T-helper 1 cell treated with Interleukin-12 subunit alpha and Interleukin-12 subunit beta and Interleukin-4 antibody, amounts not matched to agents 30 μg/mL and 1 μg/mL, for 36 hours (primary cell): Measurements from ENCODE around the gene SEMA5B.

Experiments
- H3K27ac Mint-ChIP-seq: one replicate; pipeline ENCODE4 v1.8.0; 2021; ENCODE audit warnings: mild to moderate bottlenecking, mixed read lengths
- H3K27me3 Mint-ChIP-seq: one replicate; pipeline ENCODE4 v1.8.0; 2021; ENCODE audit warnings: low read depth, mixed read lengths
- H3K36me3 Mint-ChIP-seq: one replicate; pipeline ENCODE4 v1.8.0; 2021; ENCODE audit warnings: low read depth, mixed read lengths
- H3K4me1 Mint-ChIP-seq: one replicate; pipeline ENCODE4 v1.8.0; 2021; ENCODE audit warnings: low read depth, mixed read lengths
- H3K4me3 Mint-ChIP-seq: one replicate; pipeline ENCODE4 v1.8.0; 2021; ENCODE audit warnings: mild to moderate bottlenecking, moderate library complexity, mixed read lengths
- H3K9me3 Mint-ChIP-seq: one replicate; pipeline ENCODE4 v1.8.0; 2021; ENCODE audit warnings: mixed read lengths

SEMA5B gene

DNA sequence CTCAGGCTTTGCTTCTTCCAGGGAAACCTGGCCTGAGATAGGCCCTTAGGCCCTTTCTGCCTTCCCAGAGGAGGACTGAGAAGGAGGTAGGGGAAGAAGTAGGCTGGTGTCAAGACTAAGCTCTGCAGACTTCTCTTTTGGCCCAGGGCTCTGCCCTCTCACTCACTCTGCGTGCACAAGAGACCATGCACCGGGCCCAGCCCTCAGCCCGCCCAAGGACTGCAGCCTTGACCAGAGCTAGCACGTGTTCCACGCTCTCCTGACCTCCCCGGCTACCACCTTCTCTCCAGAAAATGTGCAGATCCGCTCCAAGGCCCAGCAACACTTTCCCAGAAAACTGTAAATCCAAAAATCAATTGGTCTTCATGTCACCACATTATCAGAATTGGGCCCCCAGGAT, 59.8 kb downstream of the SEMA5B start:
- no peaks in the 10 kb centered on the region for H3K36me3 Mint-ChIP-seq
- no peak overlapping the region for H3K27ac Mint-ChIP-seq
- H3K27me3 Mint-ChIP-seq = peaks cover 10% of the 10 kb centered on the region
- no peak overlapping the region for H3K4me3 Mint-ChIP-seq
- no peaks in the 10 kb centered on the region for H3K4me1 Mint-ChIP-seq
- no peaks in the 10 kb centered on the region for H3K9me3 Mint-ChIP-seq

DNA sequence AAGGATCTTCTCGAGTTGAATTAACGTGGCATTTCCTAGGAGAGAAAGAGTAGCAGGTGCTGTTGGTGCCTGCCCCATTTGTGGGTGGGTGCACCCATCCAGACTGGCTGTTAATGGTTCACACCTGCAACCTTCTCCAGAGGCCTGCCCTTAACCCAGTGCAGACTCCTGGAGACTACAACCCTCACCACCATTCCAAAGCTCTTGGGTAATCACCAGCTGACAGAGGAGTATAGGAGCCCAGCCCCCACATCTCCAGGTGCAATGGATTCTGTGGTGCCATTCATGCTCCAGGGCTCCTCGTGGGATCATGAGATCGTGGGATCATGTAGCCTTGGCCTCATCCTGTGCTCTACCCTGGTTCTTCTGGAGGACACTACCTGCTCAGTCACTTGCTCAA, 60.2 kb downstream of the SEMA5B start:
- Mint-ChIP-seq H3K9me3 (no peaks in the 10 kb centered on the region), H3K4me1 (no peaks in the 10 kb centered on the region), H3K27ac (no peak overlapping the region), H3K27me3 (peaks cover 13% of the 10 kb centered on the region), H3K36me3 (no peaks in the 10 kb centered on the region), H3K4me3 (no peak overlapping the region)

DNA sequence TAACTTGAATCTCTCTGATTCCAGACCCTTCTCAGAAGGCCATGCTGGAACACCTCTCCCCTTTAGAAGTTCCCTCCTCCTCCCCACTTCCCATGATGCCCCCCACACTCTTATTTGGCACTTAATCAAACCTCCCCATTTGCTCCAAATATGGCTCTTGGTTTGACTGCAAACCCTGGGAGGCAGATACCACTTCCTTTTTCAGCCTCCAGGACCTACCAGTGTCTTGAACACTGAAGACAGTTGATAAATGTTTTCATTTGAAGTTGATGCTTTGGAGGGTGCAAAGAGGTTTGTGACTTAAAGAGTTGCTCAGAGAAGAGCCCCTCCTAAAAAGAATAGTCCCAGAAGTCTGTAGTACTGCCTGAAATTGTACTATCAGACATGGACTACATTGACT, 61.5 kb downstream of the SEMA5B start:
- H3K4me1 Mint-ChIP-seq = no peaks in the 10 kb centered on the region
- no peak overlapping the region for H3K27ac Mint-ChIP-seq
- no peak overlapping the region for H3K4me3 Mint-ChIP-seq
- no peaks in the 10 kb centered on the region for H3K9me3 Mint-ChIP-seq
- peaks cover 16% of the 10 kb centered on the region for H3K27me3 Mint-ChIP-seq
- H3K36me3 Mint-ChIP-seq = no peaks in the 10 kb centered on the region

DNA sequence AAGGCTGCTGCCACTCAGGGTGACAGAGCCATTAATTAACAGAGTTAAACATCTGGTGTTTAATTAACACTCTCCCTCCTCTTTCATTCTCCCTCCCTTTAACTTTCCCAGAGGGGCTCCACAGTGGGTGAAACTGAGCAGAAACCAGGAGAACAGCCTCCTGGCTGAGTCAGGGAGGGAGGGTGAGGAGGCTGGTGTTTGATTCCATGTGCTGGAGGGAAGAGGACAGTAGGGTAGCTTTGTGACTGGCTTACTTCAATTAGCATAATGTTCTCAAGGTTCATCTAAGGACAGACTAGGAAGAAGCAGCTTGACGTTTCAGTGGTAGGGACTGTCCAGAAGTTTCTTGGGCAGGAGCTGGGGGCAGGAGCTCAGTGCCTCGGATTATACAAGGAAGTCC, 62.8 kb downstream of the SEMA5B start:
- Mint-ChIP-seq H3K4me3 (no peak overlapping the region), H3K4me1 (no peaks in the 10 kb centered on the region), H3K36me3 (no peaks in the 10 kb centered on the region), H3K27ac (no peak overlapping the region), H3K9me3 (no peaks in the 10 kb centered on the region), H3K27me3 (peaks cover 18% of the 10 kb centered on the region)

DNA sequence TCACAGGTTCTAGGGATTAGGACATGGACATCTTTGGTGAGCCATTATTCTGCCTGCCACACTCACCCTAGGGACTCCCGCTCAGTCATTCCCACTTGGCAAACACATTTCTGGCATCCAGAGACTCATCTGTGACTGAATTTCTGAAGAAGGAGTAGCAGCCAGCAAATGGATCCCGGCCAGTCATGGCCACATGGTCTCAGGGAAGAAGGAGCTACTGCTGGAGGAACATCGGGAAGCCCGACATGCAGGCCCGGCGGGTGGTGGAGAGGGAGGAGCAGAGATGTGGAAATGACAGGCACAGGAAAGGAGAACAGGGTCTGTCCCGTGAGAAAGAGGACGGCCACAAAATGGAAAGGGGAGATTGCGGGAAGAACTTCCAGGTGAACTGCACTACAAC, 65.4 kb downstream of the SEMA5B start:
- Mint-ChIP-seq H3K9me3 (no peaks in the 10 kb centered on the region), H3K27ac (no peak overlapping the region), H3K27me3 (peaks cover 27% of the 10 kb centered on the region), H3K36me3 (no peaks in the 10 kb centered on the region), H3K4me3 (no peak overlapping the region), H3K4me1 (no peaks in the 10 kb centered on the region)

DNA sequence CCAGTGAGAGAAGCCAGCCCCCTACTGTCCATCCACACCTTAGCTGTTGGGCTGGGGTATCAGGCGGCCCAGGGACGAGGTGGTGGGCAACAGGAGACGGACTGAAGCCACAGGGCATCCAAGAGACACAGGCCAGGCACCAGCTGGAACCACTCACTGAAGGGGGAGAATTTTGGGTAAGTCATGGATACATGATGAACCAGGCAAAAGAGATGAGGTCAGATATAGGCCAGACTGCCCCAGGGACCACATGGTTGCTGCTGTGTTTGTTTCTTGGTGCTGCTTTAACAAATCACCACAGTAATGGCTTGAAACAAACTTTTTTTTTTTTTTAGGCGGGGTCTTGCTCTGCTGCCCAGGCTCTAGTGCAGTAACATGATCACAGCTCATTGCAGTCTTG, 66.4 kb downstream of the SEMA5B start:
- Mint-ChIP-seq H3K27me3 (peaks cover 27% of the 10 kb centered on the region), H3K27ac (no peak overlapping the region), H3K36me3 (no peaks in the 10 kb centered on the region), H3K4me1 (no peaks in the 10 kb centered on the region), H3K4me3 (no peak overlapping the region), H3K9me3 (no peaks in the 10 kb centered on the region)

DNA sequence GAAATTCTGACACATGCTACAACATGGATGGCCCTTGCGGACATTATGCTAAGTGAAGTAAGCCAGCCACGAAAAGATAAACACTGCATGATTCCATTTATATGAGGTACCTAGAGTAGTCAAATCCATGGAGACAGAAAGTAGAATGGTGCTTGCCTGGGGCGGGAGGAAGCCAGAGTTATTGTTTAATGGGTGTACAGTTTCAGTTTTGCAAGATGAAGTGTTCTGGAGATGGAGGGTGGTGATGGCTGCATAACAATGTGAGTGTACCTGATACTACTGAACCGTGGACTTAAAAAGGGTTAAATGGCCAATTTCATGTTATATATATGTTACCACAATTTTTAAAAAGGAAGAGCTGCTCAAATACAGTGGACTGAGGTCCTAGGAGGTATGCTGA, 66.9 kb downstream of the SEMA5B start:
- H3K36me3 Mint-ChIP-seq = no peaks in the 10 kb centered on the region
- H3K27ac Mint-ChIP-seq = no peak overlapping the region
- H3K4me3 Mint-ChIP-seq = no peak overlapping the region
- no peaks in the 10 kb centered on the region for H3K9me3 Mint-ChIP-seq
- no peaks in the 10 kb centered on the region for H3K4me1 Mint-ChIP-seq
- peaks cover 27% of the 10 kb centered on the region for H3K27me3 Mint-ChIP-seq

DNA sequence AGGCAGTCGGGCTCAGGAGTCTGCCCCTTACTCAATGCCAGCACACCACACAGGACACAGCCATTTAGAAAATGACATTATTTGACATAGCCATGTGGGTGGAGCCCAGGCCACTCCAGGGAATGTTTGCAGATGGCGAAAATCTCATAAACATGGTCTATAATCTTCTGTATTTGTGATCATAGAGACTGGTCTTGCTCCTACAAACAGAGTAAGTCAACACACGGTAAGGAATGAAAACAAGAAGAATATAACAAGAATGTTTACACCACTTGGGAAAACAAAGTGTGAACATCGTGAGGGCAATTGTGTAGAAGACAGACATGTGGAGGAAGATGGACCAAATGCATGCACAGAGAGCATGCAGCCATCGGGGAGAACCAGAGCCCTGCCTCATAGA, 68.2 kb downstream of the SEMA5B start:
- Mint-ChIP-seq H3K4me3 (no peak overlapping the region), H3K36me3 (no peaks in the 10 kb centered on the region), H3K27me3 (peaks cover 27% of the 10 kb centered on the region), H3K4me1 (no peaks in the 10 kb centered on the region), H3K9me3 (no peaks in the 10 kb centered on the region), H3K27ac (no peak overlapping the region)

DNA sequence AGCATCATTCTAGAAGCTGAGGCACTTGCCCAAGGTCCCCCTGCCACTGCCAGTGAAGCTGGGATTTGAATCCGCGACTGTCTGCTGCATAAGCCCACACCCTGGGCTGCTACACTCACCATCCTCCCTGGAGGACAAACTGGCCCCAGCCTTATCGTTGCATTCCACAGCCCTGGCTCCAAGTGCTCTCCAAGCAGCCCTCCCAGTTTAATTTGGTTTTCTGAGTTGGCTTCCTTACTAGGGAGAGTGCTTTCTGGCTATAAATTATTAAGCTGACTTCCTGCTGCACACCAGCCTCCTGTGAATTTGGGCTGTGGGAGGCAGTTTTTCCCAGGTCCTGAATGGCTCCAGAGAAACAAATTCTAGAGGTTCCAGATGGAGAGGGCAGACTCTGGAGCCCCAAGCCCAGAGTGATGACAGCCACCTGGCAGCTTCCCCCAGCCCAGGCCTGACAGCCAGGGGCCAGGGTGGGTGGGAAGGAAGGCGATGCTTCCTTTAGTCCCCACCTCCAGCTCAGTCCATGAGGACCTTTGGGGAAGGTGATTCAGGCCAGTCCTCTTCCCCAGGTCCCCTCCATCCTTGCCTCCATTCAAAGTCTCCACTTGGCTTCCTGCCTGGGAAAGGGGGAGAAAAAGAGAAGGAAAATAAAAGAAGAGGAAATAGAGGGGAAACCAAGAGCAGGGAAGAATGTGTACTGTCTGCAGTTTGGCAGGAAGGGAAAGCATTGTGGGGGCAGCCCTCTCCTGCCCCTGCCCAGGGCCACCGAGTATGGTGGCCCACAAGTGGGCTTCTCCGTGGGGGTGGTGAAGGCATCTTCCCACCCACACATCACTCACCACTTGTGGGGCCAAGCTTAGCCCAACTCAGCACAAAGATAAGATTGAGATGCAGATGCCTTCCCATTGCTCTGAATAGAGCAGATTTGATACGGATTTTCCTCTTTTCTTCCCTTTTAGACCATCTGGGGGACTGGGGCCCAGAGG, 69.6 kb downstream of the SEMA5B start:
- H3K4me3 Mint-ChIP-seq = no peak overlapping the region
- no peaks in the 10 kb centered on the region for H3K36me3 Mint-ChIP-seq
- H3K9me3 Mint-ChIP-seq = no peaks in the 10 kb centered on the region
- H3K27ac Mint-ChIP-seq = no peak overlapping the region
- peaks cover 23% of the 10 kb centered on the region for H3K27me3 Mint-ChIP-seq
- no peaks in the 10 kb centered on the region for H3K4me1 Mint-ChIP-seq

DNA sequence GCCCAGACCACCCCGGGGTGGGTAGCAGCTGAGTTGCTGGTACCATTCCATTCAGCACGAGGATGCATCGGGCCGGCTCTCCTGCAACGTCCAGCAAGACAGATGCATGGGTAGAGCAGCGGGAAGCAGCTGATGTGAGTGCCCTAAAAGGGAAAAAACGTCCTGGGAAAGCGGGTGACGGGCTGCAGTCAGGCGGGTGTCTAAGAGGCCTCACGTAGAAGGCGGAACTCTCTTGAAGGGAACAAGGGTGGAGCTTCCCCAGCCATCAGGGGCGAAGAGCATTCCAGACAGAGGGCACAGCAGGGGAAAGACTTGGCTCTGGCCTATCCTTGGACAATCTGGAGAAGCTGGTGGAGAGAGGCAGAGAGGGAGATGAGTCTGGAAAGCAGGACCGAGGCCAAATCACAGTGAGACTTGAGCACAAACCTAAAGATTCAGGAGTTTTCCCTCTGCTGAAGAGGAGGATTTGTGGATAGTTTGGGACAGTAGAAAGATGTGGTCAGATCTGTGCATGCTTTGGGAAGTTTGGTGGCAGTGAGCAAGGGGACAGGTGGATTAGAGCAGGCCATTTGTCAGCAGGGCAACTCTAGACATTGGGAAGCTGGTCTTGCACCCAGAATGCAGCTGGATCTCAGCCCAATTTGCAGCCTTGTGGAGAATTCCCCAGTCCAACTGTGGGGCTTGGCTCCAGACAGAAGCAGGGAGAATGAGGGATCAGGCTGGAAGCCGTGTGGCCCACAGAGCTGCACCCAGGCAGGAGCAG, 70.7 kb downstream of the SEMA5B start:
- H3K27ac Mint-ChIP-seq = no peak overlapping the region
- no peaks in the 10 kb centered on the region for H3K36me3 Mint-ChIP-seq
- no peak overlapping the region for H3K4me3 Mint-ChIP-seq
- H3K4me1 Mint-ChIP-seq = no peaks in the 10 kb centered on the region
- H3K9me3 Mint-ChIP-seq = no peaks in the 10 kb centered on the region
- H3K27me3 Mint-ChIP-seq = peaks cover 15% of the 10 kb centered on the region

DNA sequence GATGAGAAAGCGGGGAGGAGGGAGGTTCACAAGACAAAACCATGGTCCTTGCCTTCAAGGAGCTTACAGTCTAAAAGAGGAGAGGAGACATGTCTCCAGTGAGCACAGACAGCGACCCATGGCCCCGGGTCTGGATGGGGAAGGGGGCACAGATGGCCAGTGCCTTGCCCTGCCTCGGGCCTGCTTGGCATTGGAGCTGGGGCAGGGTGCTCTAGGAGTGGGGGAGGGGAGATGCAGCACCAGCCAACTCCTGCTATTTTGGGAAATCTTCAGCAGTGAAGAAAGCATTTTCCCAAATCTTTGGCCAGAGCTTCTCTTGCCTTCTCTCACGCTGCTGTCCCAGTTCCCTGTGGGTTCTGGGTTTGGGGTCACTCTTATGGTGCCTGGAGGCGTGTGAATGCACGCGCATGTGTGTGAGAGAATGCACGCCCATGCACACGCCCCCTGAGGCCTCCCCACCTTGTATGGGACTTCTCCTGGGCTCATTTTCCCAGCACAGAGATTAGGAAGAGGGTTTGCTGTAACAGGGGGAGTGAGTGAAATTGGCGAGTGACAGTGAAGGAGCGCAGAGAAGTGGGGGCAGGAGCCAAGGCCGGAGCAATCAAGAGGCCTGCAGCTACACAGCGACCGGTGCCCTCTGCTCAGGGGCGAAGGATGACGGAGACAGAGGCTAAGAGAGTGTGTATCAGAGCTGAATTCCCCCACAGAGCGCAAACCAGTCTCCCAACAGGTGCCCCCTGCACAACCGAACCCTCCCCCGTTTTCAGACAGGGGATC, 71.5 kb downstream of the SEMA5B start:
- Mint-ChIP-seq H3K4me1 (no peaks in the 10 kb centered on the region), H3K27ac (no peak overlapping the region), H3K9me3 (no peaks in the 10 kb centered on the region), H3K36me3 (no peaks in the 10 kb centered on the region), H3K4me3 (no peak overlapping the region), H3K27me3 (peaks cover 18% of the 10 kb centered on the region)

DNA sequence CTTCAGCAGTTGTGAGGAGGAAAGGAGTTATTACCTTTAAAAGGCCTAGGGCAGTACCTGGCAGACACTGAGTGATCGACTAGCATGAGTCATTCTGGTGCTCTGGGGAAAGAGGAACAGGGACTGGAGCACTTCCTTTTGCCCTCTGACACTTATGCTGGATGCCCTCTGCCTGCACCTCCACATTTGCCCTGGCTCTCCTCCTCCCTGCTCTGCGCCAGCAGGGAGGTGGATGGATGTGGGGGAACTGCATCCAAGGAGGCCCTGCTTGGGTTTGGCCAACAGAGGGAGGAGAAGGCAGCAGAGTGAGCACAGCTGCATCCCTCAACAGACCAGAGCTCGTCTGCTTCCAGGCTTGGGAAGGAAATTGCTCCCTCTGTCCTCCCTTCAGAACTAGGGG, 75.0 kb downstream of the SEMA5B start:
- Mint-ChIP-seq H3K36me3 (no peaks in the 10 kb centered on the region), H3K4me3 (no peak overlapping the region), H3K27ac (no peak overlapping the region), H3K4me1 (no peaks in the 10 kb centered on the region), H3K9me3 (no peaks in the 10 kb centered on the region), H3K27me3 (peaks cover 11% of the 10 kb centered on the region)

DNA sequence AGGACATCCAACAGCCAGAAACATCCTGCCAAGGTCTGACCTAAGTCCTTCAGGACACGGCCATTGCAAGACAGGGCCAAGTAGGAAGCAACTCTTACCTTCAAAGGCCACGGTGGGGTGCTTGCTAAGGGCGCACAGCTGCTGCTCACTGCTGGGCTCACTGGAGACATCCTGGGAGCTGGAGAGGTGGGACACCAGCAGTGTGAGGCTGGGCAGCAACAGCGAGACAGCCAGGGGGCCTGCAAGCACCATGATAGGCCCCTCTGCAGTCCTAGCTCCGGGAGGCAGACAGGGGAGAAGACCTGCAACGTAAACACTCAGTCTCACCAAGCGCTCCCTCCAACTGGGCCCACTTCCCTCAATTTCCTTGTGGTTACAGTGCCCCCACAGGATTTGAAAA, 79.2 kb downstream of the SEMA5B start:
- Mint-ChIP-seq H3K9me3 (no peaks in the 10 kb centered on the region), H3K4me3 (no peak overlapping the region)

DNA sequence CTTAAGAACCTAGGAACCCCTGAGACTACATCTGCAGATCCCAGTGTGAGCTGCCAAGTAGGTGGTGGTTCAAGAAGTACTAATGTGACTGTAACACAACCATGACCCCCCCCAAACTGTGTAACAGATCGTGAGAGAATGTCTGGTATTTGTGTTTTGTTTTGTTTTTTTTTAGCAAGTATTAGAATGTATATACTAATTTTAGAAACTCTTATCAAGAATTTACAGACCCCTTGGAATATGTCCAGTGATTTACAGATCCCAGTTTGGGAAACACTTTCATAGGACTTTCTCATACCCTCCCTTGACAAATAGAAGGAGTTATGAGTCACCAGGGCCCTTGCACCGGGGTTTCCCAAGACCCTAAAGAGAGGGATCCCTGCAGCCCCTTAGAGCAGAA, 79.8 kb downstream of the SEMA5B start:
- Mint-ChIP-seq H3K27me3 (peaks cover 25% of the 10 kb centered on the region), H3K27ac (no peak overlapping the region), H3K36me3 (no peaks in the 10 kb centered on the region), H3K4me3 (no peak overlapping the region), H3K9me3 (no peaks in the 10 kb centered on the region), H3K4me1 (no peaks in the 10 kb centered on the region)

More for the DNA sequence above, 79.2 kb downstream of the SEMA5B start:
- Mint-ChIP-seq H3K27me3 (peaks cover 25% of the 10 kb centered on the region), H3K27ac (no peak overlapping the region), H3K4me1 (no peaks in the 10 kb centered on the region), H3K36me3 (no peaks in the 10 kb centered on the region)
